ENCODE results near the gene TANC1. TPM values are rescaled to one million over a fixed set of nuclear protein-coding genes. Genes with fewer than 3 reads are reported as not detected.

Gene TANC1
- total RNA-seq, 6 donors from 2014 or later = 41.6 to 101 (median 75.5) TPM

GRCh38 chr2:159225025-159226016 lies 256.9 kb downstream of the TANC1 start:
- peaks cover 2 to 71% (median 15%) of the 10 kb centered on the region in 4 donors for H3K36me3 ChIP-seq
- 63 to 70% methylated on average over 22 to 26 of the region's 26 CpGs for WGBS, 2 donors
- peak overlapping the region; percentile 72 to 80 (median 74) for H3K27ac ChIP-seq
- TF ChIP-seq POLR2AphosphoS5 (IDR thresholded peaks at IDR 0.05) (peak; percentile 24 to 35), POLR2A (IDR thresholded peaks at IDR 0.05) (no peak), EP300 (IDR thresholded peaks at IDR 0.05) (peak in 1 of 4 donors; percentile 39), CTCF (IDR thresholded peaks at IDR 0.05) (no peak)
- H3K9me3 ChIP-seq = no peaks in the 10 kb centered on the region
- no peak for DNase-seq
- peaks cover 33 to 54% (median 41%) of the 10 kb centered on the region in 4 donors for H3K4me1 ChIP-seq
- no peak overlapping the region for H3K4me3 ChIP-seq
- no peaks in the 10 kb centered on the region for H3K27me3 ChIP-seq
- peak in 1 of 2 donors; percentile 4 for ATAC-seq (ENCODE audit: low FRiP score in 2 of 2)

- H3K27me3 ChIP-seq = no peaks in the 10 kb centered on the region
- peaks cover 33 to 60% (median 44%) of the 10 kb centered on the region in 4 donors for H3K4me1 ChIP-seq
- H3K36me3 ChIP-seq = peaks cover 2 to 71% (median 15%) of the 10 kb centered on the region in 4 donors
- H3K27ac ChIP-seq = peak overlapping the region; percentile 72 to 80 (median 74)
- no peaks in the 10 kb centered on the region for H3K9me3 ChIP-seq
- TF ChIP-seq POLR2AphosphoS5 (IDR thresholded peaks at IDR 0.05) (peak; percentile 56 to 59), POLR2A (IDR thresholded peaks at IDR 0.05) (peak in 1 of 4 donors; percentile 14), EP300 (IDR thresholded peaks at IDR 0.05) (peak in 1 of 4 donors; percentile 89), CTCF (IDR thresholded peaks at IDR 0.05) (no peak)
- 24 to 30% methylated on average over 5 of the region's 5 CpGs for WGBS, 2 donors
- ATAC-seq (ENCODE audit: low FRiP score in 2 of 2) (peak; percentile 63 to 74), DNase-seq (peak in 1 of 2 donors; percentile 83)
- no peak overlapping the region for H3K4me3 ChIP-seq
Observed at GRCh38 chr2:159226059-159226461, 257.6 kb downstream of the TANC1 start.

- peaks cover 33 to 60% (median 44%) of the 10 kb centered on the region in 4 donors for H3K4me1 ChIP-seq
- H3K36me3 ChIP-seq = peaks cover 2 to 71% (median 15%) of the 10 kb centered on the region in 4 donors
- TF ChIP-seq CTCF (IDR thresholded peaks at IDR 0.05) (no peak), POLR2AphosphoS5 (IDR thresholded peaks at IDR 0.05) (no peak), EP300 (IDR thresholded peaks at IDR 0.05) (no peak), POLR2A (IDR thresholded peaks at IDR 0.05) (no peak)
- no peaks in the 10 kb centered on the region for H3K27me3 ChIP-seq
- H3K4me3 ChIP-seq = no peak overlapping the region
- ATAC-seq (ENCODE audit: low FRiP score in 2 of 2) (no peak), DNase-seq (no peak)
- no peaks in the 10 kb centered on the region for H3K9me3 ChIP-seq
- H3K27ac ChIP-seq = peak overlapping the region; percentile 72 to 80 (median 74)
Observed at GRCh38 chr2:159226608-159227385, 258.4 kb downstream of the TANC1 start.

- Histone ChIP-seq H3K4me3 (no peak overlapping the region), H3K36me3 (peaks cover 0 to 71% (median 15%) of the 10 kb centered on the region in 4 donors), H3K27ac (no peak overlapping the region), H3K9me3 (no peaks in the 10 kb centered on the region), H3K4me1 (peaks cover 33 to 60% (median 44%) of the 10 kb centered on the region in 4 donors), H3K27me3 (no peaks in the 10 kb centered on the region)
- 72 to 73% methylated on average over 3 of the region's 3 CpGs for WGBS, 2 donors
- no peak for TF ChIP-seq EP300 (IDR thresholded peaks at IDR 0.05)
- no peak for TF ChIP-seq CTCF (IDR thresholded peaks at IDR 0.05)
- no peak for TF ChIP-seq POLR2AphosphoS5 (IDR thresholded peaks at IDR 0.05)
- no peak for TF ChIP-seq POLR2A (IDR thresholded peaks at IDR 0.05)
- ATAC-seq (ENCODE audit: low FRiP score in 2 of 2) (no peak), DNase-seq (no peak)
Observed at GRCh38 chr2:159227467-159227866, 259.0 kb downstream of the TANC1 start.
